HL-60 (cell line): ENCODE measurements around the gene HCLS1.

Experiments used
- DNase-seq, 2 experiments: peaks; one replicate each; pipeline ENCODE4 v3.0.0-alpha.2; 2010 to 2020; ENCODE audit warnings: low read depth in 1 of 2, low spot score in 1 of 2
- H3K27ac ChIP-seq: fragments of 250-450 bp; sonication (Bioruptor Pico); replicated peaks from 2 replicates; pipeline ENCODE4 v1.5.1; 2020; ENCODE audit warnings: mild to moderate bottlenecking, moderate library complexity
- H3K27me3 ChIP-seq: fragments of 250-450 bp; sonication (Bioruptor Pico); 2 replicates; pipeline ENCODE4 v1.5.1; 2021; ENCODE audit warnings: mild to moderate bottlenecking, moderate library complexity; ENCODE audit not compliant: insufficient read depth, poor library complexity, severe bottlenecking
- H3K4me3 ChIP-seq: replicated peaks from 2 replicates; pipeline ENCODE4 v1.5.1; 2011; ENCODE audit warnings: mild to moderate bottlenecking, control low read depth, low read length; ENCODE audit not compliant: insufficient read depth
- CTCF ChIP-seq: IDR thresholded peaks from one replicate; pipeline ENCODE4 v1.5.1; 2011; ENCODE audit warnings: low read length, control low read depth, inconsistent platforms; ENCODE audit not compliant: insufficient read depth
- GABPA ChIP-seq: IDR thresholded peaks from 2 replicates; pipeline ENCODE4 v1.6.1; 2012; ENCODE audit warnings: low read depth
- POLR2AphosphoS5 ChIP-seq: IDR thresholded peaks from 2 replicates; pipeline ENCODE4 v1.6.1; 2012; ENCODE audit warnings: low read depth
- REST ChIP-seq: IDR thresholded peaks from 2 replicates; pipeline ENCODE4 v1.6.1; 2012; ENCODE audit warnings: low read depth; ENCODE audit not compliant: insufficient replicate concordance
- SPI1 ChIP-seq: IDR thresholded peaks from 2 replicates; pipeline ENCODE4 v1.6.1; 2012; ENCODE audit warnings: low read depth, mild to moderate bottlenecking, borderline replicate concordance

The HCLS1 gene

GRCh38 chr3:121648219-121648958 is 12.3 kb downstream of the HCLS1 start:
- H3K27ac ChIP-seq = no peak overlapping the region
- H3K4me3 ChIP-seq = no peak overlapping the region
- no peaks in the 10 kb centered on the region for H3K27me3 ChIP-seq
- no peak for TF ChIP-seq POLR2AphosphoS5
- no peak for TF ChIP-seq CTCF
- TF ChIP-seq REST = no peak
- TF ChIP-seq SPI1 = no peak
- TF ChIP-seq GABPA = no peak
- no peak for DNase-seq

GRCh38 chr3:121645054-121645453 is 15.6 kb downstream of the HCLS1 start:
- Histone ChIP-seq H3K4me3 (no peak overlapping the region), H3K27me3 (no peaks in the 10 kb centered on the region), H3K27ac (no peak overlapping the region)
- no peak for TF ChIP-seq POLR2AphosphoS5
- TF ChIP-seq GABPA = no peak
- TF ChIP-seq SPI1 = no peak
- no peak for TF ChIP-seq CTCF
- DNase-seq = no peak

GRCh38 chr3:121642601-121643314 is 17.9 kb downstream of the HCLS1 start:
- no peak for DNase-seq
- no peaks in the 10 kb centered on the region for H3K27me3 ChIP-seq

GRCh38 chr3:121641127-121641526 is 19.6 kb downstream of the HCLS1 start:
- no peak for DNase-seq
- Histone ChIP-seq H3K27ac (no peak overlapping the region), H3K27me3 (no peaks in the 10 kb centered on the region), H3K4me3 (no peak overlapping the region)
- TF ChIP-seq SPI1 (no peak), POLR2AphosphoS5 (no peak)

More at GRCh38 chr3:121642601-121643314, 17.9 kb downstream of the HCLS1 start:
- no peak overlapping the region for H3K4me3 ChIP-seq
- H3K27ac ChIP-seq = no peak overlapping the region
- TF ChIP-seq GABPA (no peak), CTCF (no peak)

- Histone ChIP-seq H3K4me3 (no peak overlapping the region), H3K27me3 (no peaks in the 10 kb centered on the region), H3K27ac (no peak overlapping the region)
- DNase-seq = no peak
- TF ChIP-seq CTCF = no peak
- no peak for TF ChIP-seq GABPA
- TF ChIP-seq SPI1 = no peak
- TF ChIP-seq POLR2AphosphoS5 = no peak
- no peak for TF ChIP-seq REST
Observed at GRCh38 chr3:121637922-121638321, 22.8 kb downstream of the HCLS1 start.
